NCI-H2171 treated with DMSO at 0.1 percent for 48 hours (cell line): ENCODE results near the gene GRHL1.

Experiments used
- DNase-seq: peaks from one replicate; lab custom pipeline; 2025; lab: John Stamatoyannopoulos, UW

The GRHL1 gene

GRCh38 chr2:9994462-9994861, 43.0 kb downstream of the GRHL1 start:
- no peak for DNase-seq

DNA sequence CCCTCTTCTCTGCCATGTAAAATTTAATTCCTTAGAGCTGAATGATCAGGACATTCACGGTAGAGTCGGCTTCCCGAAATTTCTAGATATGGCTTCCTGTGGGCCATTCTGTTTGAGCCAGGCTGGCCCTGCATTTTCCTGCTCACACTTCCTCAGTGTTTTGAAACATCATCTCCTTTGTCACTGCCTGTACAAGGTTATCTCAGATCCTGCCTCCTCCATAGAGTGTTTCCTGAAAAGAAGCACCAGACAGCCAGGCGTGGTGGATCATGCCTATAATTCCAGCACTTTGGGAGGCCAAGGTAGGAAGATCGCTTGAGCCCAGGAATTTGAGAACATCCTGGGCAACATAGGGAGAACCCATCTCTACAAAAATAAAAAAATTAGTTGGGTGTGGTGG, 43.6 kb downstream of the GRHL1 start:
- no peak for DNase-seq

GRCh38 chr2:9996321-9996720, 44.8 kb downstream of the GRHL1 start:
- DNase-seq, result no peak

- DNase-seq, result no peak
These were observed 46.4 kb downstream of the GRHL1 start for GRCh38 chr2:9997936-9998335.

DNA sequence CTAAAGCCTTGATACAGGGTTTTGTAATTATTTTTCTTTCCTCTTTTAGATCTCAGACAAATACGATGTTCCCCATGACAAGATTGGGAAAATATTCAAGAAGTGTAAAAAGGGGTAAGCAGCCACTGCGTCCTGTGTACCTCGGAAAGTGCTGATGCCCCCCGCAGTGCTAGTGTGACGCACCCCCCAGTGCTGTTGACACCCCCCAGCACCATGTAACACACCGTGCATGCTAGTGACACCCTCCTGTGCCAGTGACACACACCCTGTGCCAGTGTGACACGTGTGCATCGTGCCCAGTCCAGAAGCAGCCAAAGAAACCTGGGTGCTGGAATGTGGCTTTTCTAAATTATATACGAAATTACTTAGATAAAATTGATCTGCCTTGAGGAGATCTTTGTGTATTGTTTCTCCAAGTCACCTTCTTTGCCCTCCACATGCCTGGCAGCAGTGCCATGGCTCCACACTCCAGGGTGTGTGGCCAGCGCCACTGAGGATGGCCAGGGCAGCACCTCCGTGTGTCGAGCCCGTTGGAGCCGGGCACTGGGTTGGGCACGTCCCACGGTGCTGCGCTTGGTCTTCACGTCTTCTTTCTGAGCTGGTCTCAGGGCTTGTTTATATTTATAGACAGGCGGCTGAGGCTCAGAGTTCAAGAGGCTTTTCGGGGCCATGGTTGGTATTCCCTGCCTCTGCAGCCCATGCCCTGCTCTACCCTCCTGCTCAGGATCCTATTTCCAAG, 47.6 kb downstream of the GRHL1 start:
- no peak for DNase-seq

GRCh38 chr2:9999693-10000092, 48.2 kb downstream of the GRHL1 start:
- no peak for DNase-seq

GRCh38 chr2:10000541-10000940, 49.0 kb downstream of the GRHL1 start:
- no peak for DNase-seq

- no peak for DNase-seq
These were observed 50.1 kb downstream of the GRHL1 start for GRCh38 chr2:10001586-10001985.

GRCh38 chr2:10002109-10002508, 50.6 kb downstream of the GRHL1 start:
- no peak for DNase-seq

DNA sequence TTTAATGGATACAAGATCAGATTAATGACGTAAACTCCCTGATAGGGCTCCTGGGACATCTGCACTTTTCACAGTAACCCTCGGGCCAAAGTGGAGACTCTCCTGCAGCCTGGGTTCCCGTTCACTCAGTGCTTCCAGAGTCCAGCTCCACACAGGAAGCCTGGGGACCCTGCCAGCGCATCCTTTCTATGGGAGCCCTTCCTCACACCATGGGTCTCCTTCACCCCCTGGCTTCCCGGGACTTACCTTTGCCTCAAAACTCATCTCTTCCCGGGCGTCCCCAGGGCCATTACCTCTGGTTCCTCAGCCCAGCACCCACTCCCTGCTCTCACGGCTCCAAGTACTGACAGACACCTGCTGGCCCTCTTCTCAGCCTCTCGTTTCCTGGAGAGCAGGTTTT, 51.2 kb downstream of the GRHL1 start:
- DNase-seq, result no peak

GRCh38 chr2:10003206-10004125, 52.0 kb downstream of the GRHL1 start:
- no peak for DNase-seq

DNA sequence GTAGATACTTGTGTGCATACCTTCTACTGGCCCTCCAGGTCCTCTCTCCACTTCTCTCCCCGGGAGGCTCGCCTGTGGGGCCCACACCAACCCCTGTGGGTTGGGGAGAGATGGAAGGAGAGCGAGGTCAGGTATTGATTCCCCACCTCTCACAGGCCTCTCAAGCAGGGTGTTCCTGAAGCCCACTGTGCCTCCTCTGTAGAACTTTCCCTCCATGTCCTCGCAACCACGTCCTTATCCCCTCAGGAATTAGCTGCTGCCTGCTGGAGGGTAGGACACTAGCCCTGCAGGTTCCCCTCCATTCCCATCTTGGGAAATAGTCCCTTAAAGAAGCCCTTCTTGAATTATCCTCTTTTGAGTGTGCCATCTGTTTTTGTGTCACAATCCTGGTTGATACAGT, 52.9 kb downstream of the GRHL1 start:
- DNase-seq, result no peak

GRCh38 chr2:10004836-10005235, 53.3 kb downstream of the GRHL1 start:
- DNase-seq, result no peak

DNA sequence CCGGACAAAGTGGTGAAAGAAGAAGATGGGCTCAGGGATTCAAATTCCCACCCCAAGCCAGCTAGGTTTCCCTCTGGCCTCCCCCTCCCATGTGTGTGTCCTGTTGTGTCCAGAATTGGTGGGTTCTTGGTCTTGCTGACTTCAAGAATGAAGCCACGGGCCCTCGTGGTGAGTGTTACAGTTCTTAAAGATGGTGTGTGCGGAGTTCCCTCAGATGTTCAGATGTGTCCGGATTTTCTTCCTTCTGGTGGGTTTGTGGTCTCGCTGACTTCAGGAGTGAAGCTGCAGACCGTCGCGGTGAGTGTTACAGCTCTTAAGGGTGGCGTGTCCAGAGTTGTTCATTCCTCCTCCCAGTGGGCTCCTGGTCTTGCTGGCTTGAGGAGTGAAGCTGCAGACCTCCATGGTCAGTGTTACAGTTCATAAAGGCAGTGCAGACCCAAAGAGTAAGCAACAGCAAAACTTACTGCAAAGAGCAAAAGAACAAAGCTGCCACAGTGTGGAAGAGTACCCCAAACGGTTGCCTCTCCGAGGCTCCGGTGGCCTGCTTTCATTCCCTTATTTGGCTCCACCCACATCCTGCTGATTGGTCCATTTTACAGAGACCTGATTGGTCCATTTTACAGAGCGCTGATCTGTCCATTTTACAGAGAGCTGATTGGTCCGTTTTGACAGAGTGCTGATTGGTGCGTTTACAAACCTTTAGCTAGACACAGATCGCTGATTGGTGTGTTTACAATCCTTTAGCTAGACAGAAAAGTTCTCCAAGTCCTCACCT, 54.2 kb downstream of the GRHL1 start:
- DNase-seq, result no peak

GRCh38 chr2:10006236-10007161, 55.0 kb downstream of the GRHL1 start:
- DNase-seq, result no peak

- DNase-seq, result no peak
These were observed 55.9 kb downstream of the GRHL1 start for GRCh38 chr2:10007435-10007834.

GRCh38 chr2:10007921-10008808, 56.7 kb downstream of the GRHL1 start:
- peak; percentile 62 for DNase-seq

- no peak for DNase-seq
These were observed 57.3 kb downstream of the GRHL1 start for GRCh38 chr2:10008809-10009176.

- no peak for DNase-seq
These were observed 57.8 kb downstream of the GRHL1 start for GRCh38 chr2:10009271-10009810.
